NCI-H1694 (cell line): ENCODE measurements around the gene DNAJC17.

Experiments used
- DNase-seq: peaks from one replicate; lab custom pipeline; 2025; lab: John Stamatoyannopoulos, UW

DNAJC17 gene

GRCh38 chr15:40807028-40807887 is at the start of gene DNAJC17, which contains the start of gene ZFYVE19:
TSS of gene DNAJC17 (minus strand) at chr15:40807473. CDS start at chr15:40807446, 27 bp downstream.
TSS of gene ZFYVE19 (plus strand) at chr15:40807089. CDS start at chr15:40807590, 501 bp downstream.
- DNase-seq = peak; percentile 92

- DNase-seq = no peak
Observed at GRCh38 chr15:40856746-40857145, 49.5 kb upstream of the DNAJC17 start.

GRCh38 chr15:40855706-40856234 is 48.5 kb upstream of the DNAJC17 start:
- DNase-seq = no peak

- DNase-seq = no peak
Observed at GRCh38 chr15:40854161-40854560, 46.9 kb upstream of the DNAJC17 start.

DNA sequence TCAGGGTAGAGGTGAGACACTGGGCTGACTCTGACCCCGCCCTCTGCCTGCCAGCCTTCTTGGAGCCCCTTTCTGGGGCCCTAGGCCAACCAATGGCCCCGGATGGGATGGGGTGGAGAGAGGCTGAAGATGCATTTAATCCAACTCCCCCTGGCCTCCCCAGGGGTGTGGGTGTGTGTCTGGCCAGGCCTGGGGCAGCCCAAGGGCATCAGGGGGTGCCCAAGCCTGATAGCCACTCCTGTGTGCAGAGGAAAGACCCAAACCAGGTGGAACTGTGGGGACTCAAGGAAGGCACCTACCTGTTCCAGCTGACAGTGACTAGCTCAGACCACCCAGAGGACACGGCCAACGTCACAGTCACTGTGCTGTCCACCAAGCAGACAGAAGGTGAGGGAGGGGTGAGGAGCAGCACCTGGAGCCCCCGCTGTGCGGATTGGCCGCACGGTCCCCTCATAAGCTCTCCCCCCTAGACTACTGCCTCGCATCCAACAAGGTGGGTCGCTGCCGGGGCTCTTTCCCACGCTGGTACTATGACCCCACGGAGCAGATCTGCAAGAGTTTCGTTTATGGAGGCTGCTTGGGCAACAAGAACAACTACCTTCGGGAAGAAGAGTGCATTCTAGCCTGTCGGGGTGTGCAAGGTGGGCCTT is 46.1 kb upstream of the DNAJC17 start:
- DNase-seq = no peak

DNA sequence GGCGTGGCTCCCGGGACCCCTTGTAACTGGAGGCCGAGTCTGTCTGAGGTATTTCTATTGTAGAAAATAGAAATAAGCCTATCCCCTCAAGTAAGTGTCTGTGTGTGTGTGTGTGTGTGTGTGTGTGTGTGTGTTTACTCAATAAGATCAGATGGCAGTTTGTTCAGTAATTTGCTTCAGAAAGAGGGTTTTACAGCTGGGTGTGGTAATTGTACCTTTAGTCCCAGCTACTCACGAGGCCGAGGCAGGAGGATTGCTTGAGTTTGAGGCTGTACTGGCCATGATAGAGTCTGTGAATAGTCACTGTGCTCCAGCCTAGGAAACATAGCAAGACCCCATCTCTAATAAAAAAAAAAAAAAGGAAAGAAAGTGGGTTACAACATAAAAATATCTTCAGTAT is 45.3 kb upstream of the DNAJC17 start:
- DNase-seq = no peak

DNA sequence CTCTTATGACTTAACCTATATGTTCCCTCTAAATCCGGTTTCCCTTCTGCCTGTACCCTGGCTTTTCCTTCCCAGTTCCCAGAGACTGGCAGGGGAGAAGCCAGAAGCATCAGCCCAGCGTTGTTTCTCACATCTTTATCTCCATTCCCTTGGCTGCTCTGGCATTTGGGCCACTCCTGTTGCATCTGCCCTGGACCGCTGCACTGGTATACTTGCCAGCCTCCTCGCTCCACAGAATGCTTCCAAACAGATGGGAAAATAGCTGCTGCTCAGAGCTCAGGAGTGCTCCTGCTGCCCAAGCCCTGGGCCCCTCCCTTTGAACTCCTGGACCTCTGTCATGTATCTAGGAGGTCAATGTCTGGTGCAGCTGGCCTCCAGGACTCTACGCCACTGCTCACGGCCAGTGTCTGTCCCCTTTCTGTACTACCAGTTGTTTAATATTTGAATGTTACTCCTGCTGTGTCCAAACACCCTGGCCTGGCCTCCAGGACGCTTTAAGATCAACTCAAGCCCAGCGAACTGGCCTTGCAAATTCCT is 43.4 kb upstream of the DNAJC17 start:
- no peak for DNase-seq

DNA sequence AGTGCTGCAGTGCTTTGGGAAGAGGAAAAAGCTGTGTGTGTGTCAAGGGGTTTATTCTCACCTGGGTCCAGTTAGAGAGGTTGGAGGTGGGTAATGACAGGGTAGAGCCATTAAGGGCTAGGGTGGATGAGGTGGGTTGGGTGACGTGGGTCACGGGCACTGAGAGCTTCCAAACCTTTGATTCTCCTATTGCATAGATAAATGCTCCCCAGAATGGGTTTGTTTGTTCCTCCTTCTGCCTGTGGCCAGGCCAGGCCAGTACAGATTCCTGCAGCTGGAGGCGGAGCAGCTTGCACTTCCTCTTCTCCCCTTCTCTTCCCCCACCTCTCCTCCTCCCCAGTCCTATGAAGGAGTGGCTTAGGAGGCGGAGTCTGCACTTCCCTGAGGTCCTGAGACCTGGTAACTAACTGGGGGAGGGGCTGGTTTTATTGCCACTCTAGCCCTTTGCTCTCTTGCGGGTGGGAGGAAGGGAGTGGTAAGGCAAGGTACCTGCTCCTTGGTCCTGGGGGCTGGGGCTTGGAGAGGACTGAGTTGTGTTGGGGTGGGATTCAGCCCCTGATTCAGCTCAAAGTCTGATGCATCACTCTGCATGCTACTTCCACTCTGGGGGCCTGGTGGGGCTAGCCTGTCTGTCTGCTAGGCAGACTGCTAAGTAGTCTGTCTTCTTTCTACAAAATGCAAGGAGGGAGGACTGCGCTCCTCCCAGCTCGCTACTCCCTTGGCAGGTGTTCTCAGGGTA is 40.1 kb upstream of the DNAJC17 start:
- DNase-seq = no peak

DNA sequence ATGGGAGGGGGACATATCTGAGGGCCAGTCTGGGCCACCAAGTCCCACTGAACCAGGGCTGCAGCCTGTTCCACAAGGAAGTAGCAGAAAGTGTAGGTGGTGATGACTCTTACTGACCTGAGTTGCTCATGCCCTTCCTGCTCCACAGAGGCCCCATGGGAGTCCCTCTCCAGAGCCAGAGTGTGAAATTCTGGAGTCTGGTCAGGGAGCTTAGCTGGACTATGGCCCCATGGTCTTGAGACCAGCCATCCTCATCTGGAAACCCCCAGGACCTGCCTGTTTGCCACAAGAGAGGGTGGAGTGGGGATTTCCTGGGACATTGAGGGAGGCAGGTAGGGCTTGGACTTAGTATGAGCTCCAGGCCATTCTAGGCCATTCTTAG is 39.6 kb upstream of the DNAJC17 start:
- no peak for DNase-seq

DNA sequence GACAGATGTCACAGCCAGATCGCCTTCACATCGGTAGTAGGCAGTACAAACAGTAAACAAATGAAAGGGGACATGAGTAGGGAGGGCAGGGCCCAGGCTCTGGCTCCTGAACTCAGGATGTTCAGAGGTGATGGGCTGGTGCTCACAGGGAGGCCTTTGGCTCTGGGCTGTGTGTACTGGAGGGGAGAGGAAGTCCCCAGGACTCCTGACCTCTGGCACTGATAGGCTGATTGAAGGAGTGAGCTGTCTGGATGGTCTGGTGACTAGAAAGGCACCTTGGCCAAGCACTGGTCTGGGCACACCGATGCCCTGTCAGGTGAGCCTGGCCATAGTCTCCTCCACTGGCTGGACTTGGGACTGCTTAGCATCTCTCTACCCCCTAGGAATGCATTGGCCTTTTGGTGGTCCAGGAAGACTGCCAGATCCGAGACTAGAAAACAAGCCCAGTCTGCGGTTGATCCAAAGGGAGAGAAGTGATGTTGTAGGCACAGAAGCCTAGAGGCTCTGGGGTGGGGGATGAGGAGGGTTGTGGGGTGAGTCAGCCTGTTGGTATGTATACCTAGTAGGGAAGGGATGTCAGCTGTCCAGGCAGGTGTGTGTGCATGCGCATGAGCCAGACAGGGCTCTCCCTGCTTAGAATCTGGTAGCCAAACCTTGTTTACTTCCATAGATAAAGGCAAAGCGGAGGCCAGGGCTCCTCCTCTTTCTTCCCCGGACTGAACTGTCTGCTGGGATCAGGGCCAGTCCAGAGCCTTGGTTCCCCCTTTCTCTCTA is 38.4 kb upstream of the DNAJC17 start:
- no peak for DNase-seq

GRCh38 chr15:40845036-40845435 is 37.8 kb upstream of the DNAJC17 start:
- no peak for DNase-seq

- no peak for DNase-seq
Observed at GRCh38 chr15:40844696-40845030, 37.4 kb upstream of the DNAJC17 start.

- DNase-seq = no peak
Observed at GRCh38 chr15:40843885-40844695, 36.8 kb upstream of the DNAJC17 start, which contains the start of gene SPINT1. TSS of gene SPINT1 (plus strand) at chr15:40844048. CDS start at chr15:40844555, 507 bp downstream.

- no peak for DNase-seq
Observed at GRCh38 chr15:40843261-40843884, 36.1 kb upstream of the DNAJC17 start.

GRCh38 chr15:40841741-40842140 is 34.5 kb upstream of the DNAJC17 start:
- no peak for DNase-seq

DNA sequence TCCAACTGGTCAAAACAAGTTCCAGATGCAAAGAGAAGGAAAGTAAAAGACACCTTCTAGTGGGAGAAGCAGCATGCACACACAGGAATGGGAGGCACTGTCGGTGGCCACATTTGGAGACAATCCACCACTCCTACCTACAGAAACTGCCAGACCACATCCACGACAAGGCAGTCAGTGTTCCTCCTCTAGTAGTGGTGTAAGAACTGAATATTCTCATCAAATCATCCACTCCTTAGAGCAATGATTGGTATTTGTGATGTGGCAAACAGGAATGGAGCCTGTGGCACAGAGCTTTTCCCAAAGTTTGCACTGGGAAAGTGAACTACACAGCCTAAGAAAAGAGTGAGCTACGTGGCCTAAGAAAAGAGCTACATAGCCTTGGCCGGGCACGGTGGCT is 31.5 kb upstream of the DNAJC17 start:
- DNase-seq = no peak

DNA sequence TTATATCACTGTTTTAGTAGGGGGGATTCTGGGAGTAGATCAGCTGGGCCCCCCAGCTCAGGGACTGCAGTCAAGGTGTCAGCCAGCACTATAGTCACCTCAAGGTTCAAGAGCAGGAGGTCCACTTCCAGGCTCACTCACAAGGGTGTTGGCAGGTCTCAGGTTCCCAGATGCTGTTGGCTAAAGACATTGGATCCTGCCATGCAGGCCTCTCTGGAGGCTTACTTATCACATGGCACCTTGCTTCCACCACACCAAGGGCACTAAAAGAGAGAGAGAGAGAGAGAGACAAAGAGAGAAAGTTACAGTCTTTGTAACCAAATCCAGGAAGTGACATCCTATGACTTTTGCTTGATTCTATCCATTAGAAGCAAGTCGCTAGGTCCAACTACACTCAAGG is 28.7 kb upstream of the DNAJC17 start:
- no peak for DNase-seq

DNA sequence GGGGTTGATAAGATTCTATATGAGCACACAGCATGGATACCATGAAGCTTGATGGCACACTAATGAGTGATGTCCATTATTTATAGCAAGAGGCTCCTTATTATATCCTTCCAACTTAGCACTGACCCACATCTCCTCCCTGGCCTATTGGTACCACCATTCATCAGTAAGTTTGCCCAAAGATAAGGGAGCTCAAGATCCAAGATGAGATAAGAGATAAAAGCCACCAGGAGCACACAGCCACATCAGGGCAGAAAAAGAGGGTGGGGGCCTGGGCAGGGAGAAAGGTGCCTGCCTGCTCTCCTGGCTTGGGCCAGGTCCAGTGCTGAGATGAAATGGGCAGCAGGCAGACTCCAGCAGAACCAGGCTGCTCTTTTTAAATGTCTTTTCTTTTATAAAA is 25.6 kb upstream of the DNAJC17 start:
- no peak for DNase-seq

GRCh38 chr15:40831861-40832260 is 24.6 kb upstream of the DNAJC17 start:
- DNase-seq = no peak

GRCh38 chr15:40830884-40831283 is 23.6 kb upstream of the DNAJC17 start:
- DNase-seq = no peak
